Gastrocnemius medialis (tissue), 4 donors: Measurements from ENCODE around the gene AHRR. TPM values are rescaled to one million over a fixed set of nuclear protein-coding genes. Genes with fewer than 3 reads are reported as not detected.
A peak's percentile ranks its signal among the peaks of the same experiment; 100 is the strongest.

Experiments used
- ATAC-seq, 2 donors: fragments of 150-250 bp; one replicate each; pipeline ENCODE4 v1.9.1; 2016
- DNase-seq, 2 donors: peaks; one replicate each; pipeline ENCODE4 v3.0.0-alpha.2; 2019
- H3K27ac ChIP-seq, 4 donors: fragments of 200-600 bp; sonication (generic); 1 replicate in 1 of 4; 2 replicates in 3 of 4; pipeline ENCODE4 v1.5.1; 2016 to 2018; ENCODE audit warnings: mild to moderate bottlenecking in 2 of 4, moderate library complexity in 1 of 4
- H3K27me3 ChIP-seq, 3 donors: fragments of 200-600 bp; sonication (generic) in 2 of 3; 1 replicate in 1 of 3; 2 replicates in 2 of 3; pipeline versions ENCODE4 v1.5.1 to v1.6.0; 2016 to 2019; ENCODE audit warnings: mild to moderate bottlenecking in 1 of 3, moderate library complexity in 1 of 3
- H3K36me3 ChIP-seq, 2 donors: fragments of 200-600 bp; sonication (generic) in 1 of 2; one replicate each; pipeline ENCODE4 v1.5.1; 2017 to 2018
- H3K4me1 ChIP-seq, 2 donors: fragments of 200-600 bp; sonication (generic) in 1 of 2; one replicate each; pipeline ENCODE4 v1.5.1; 2016 to 2017; ENCODE audit warnings: mild to moderate bottlenecking in 2 of 2
- H3K4me3 ChIP-seq, 4 donors: fragments of 200-600 bp; sonication (generic) in 3 of 4; 1 replicate in 1 of 4; 2 replicates in 3 of 4; pipeline ENCODE4 v1.5.1; 2016 to 2019; ENCODE audit warnings: mild to moderate bottlenecking in 2 of 4
- H3K9me3 ChIP-seq, 3 donors: fragments of 200-600 bp; sonication (generic) in 2 of 3; 1 replicate in 1 of 3; 2 replicates in 2 of 3; pipeline ENCODE4 v1.5.1; 2016 to 2019
- POLR2A ChIP-seq, 2 donors: fragments of 450-650 bp; IDR thresholded peaks; one replicate each; pipeline ENCODE4 v1.6.1; 2017; ENCODE audit warnings: antibody characterized with exemption in 2 of 2, mild to moderate bottlenecking in 2 of 2, moderate library complexity in 2 of 2
- in situ Hi-C, 4 donors: fragments of 200-750 bp; cut with MboI; loops; one replicate each; pipeline versions ENCODE4 v1.15.0 to v1.8.0; 2017; ENCODE audit warnings: low sequenced_read_pairs in 4 of 4
- intact Hi-C: fragments of 100-400 bp; cut with DNase I; formaldehyde crosslinking; loops from one replicate; pipeline ENCODE4 v1.15.1; 2023; ENCODE audit warnings: low total_unique reads
- total RNA-seq, 4 donors: library from RNA; depleted of rRNA; stranded (reverse); fragments of >200 nt; gene quantifications; one replicate each; pipeline versions ENCODE4 v1.1.0 to v1.2.3, GENCODE V29; 2016
- TF ChIP-seq, protein P1 (sequence below), 5 experiments: fragments of 450-650 bp in 3 of 5; fragments of 200-600 bp in 2 of 5; sonication (generic) in 2 of 5; IDR thresholded peaks in 4 of 5; conservative IDR thresholded peaks in 1 of 5; 1 replicate in 4 of 5; 2 replicates in 1 of 5; pipeline ENCODE4 v1.5.1; 2016 to 2019; ENCODE audit warnings: antibody characterized with exemption in 5 of 5, mild to moderate bottlenecking in 3 of 5, moderate library complexity in 3 of 5

The AHRR gene
- total RNA-seq, 4 donors from 2014 or later, result 0.05 to 1.3 (median 0.18) TPM; not detected in 1

DNA sequence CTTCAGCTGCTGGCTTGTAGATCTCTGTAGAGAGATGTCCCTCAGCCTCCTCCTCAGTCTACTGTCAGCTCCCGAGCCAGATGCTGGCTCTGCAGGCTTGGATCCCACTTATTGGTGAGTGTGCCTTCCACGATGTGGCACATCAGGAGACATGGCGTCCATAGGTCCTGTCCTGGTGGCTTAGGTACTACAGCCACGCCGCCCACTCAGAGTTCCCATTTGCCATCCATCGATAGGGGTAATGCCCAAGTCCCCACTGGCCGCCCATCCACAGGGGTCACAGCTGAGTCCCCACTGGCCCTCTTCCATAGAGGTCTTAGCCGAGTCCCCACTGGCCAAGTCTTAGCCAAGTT is 138.7 kb downstream of the AHRR start:
- ATAC-seq, result no peak
- in situ Hi-C loops, result no loop called here

DNA sequence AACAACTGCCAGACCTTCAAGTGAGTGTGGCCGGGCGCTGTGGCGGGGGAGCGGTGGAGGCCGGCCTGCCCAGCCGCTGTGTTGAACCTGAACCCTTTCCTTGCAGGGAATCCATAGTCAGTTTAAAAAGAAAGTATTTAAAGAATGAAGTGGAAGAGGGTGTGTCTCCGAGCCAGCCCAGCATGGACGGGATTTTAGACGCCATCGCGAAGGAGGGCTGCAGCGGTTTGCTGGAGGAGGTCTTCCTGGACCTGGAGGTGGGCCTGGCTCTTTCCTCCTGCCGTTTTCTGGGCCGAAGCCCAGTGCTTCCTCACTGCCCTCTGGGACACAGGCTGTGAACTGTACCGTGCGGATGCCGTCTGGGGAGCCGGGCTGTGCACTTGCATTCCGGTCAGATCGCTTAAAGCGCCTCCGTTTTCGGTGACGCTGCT is 140.6 kb downstream of the AHRR start:
- TF ChIP-seq, protein P1, sequence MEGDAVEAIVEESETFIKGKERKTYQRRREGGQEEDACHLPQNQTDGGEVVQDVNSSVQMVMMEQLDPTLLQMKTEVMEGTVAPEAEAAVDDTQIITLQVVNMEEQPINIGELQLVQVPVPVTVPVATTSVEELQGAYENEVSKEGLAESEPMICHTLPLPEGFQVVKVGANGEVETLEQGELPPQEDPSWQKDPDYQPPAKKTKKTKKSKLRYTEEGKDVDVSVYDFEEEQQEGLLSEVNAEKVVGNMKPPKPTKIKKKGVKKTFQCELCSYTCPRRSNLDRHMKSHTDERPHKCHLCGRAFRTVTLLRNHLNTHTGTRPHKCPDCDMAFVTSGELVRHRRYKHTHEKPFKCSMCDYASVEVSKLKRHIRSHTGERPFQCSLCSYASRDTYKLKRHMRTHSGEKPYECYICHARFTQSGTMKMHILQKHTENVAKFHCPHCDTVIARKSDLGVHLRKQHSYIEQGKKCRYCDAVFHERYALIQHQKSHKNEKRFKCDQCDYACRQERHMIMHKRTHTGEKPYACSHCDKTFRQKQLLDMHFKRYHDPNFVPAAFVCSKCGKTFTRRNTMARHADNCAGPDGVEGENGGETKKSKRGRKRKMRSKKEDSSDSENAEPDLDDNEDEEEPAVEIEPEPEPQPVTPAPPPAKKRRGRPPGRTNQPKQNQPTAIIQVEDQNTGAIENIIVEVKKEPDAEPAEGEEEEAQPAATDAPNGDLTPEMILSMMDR (IDR thresholded peaks at IDR 0.05 in 4 of 5, conservative IDR thresholded peaks at IDR 0.05 in 1 of 5), result no peak
- TF ChIP-seq POLR2A (IDR thresholded peaks at IDR 0.05), result no peak
- ATAC-seq (no peak), DNase-seq (peak in 1 of 2 donors; percentile 2)
- in situ Hi-C loops (no loop called here), intact Hi-C loops (no loop called here)
- Histone ChIP-seq H3K27ac (no peak overlapping the region), H3K36me3 (peaks cover 0 to 95% of the 10 kb centered on the region in 2 donors), H3K4me1 (no peaks in the 10 kb centered on the region), H3K9me3 (no peaks in the 10 kb centered on the region), H3K4me3 (no peak overlapping the region), H3K27me3 (no peaks in the 10 kb centered on the region)

More for the DNA sequence above, 138.7 kb downstream of the AHRR start:
- no peak overlapping the region for H3K4me3 ChIP-seq
- H3K27ac ChIP-seq, result no peak overlapping the region
- peaks cover 0 to 92% of the 10 kb centered on the region in 2 donors for H3K36me3 ChIP-seq
- no peaks in the 10 kb centered on the region for H3K27me3 ChIP-seq
- H3K9me3 ChIP-seq, result no peaks in the 10 kb centered on the region
- DNase-seq, result peak in 1 of 2 donors; percentile 7
- intact Hi-C loops, result no loop called here
- H3K4me1 ChIP-seq, result no peaks in the 10 kb centered on the region
- TF ChIP-seq, protein P1 (IDR thresholded peaks at IDR 0.05 in 4 of 5, conservative IDR thresholded peaks at IDR 0.05 in 1 of 5), result no peak
- TF ChIP-seq POLR2A (IDR thresholded peaks at IDR 0.05), result no peak

DNA sequence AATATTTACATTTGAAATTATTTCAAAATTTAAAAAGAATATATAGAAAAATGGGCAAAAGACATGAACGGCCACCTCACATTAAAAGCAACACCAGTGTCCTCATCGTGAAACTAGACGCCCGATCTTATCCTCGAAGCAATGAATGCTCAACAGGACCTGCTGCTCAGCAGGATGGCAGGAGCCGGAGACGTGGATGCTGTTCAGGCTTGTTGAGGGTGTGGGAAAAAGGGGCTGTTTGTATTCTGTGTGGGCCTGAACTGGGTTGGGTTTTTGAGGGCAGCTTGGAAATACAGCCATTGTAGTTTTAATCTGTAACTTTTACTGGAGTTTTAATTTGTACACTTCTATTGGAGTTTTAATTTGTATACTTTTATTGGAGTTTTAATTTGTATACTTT is 141.8 kb downstream of the AHRR start:
- TF ChIP-seq POLR2A (IDR thresholded peaks at IDR 0.05), result no peak
- in situ Hi-C loops, result no loop called here
- Histone ChIP-seq H3K4me1 (no peaks in the 10 kb centered on the region), H3K27me3 (no peaks in the 10 kb centered on the region), H3K4me3 (no peak overlapping the region), H3K9me3 (no peaks in the 10 kb centered on the region), H3K36me3 (peaks cover 0 to 86% of the 10 kb centered on the region in 2 donors), H3K27ac (no peak overlapping the region)
- intact Hi-C loops, result no loop called here
- ATAC-seq (no peak), DNase-seq (no peak)

- H3K36me3 ChIP-seq, result peaks cover 0 to 80% of the 10 kb centered on the region in 2 donors
- in situ Hi-C loops, result no loop called here
- H3K27me3 ChIP-seq, result no peaks in the 10 kb centered on the region
- TF ChIP-seq, protein P1 (IDR thresholded peaks at IDR 0.05 in 4 of 5, conservative IDR thresholded peaks at IDR 0.05 in 1 of 5), result no peak
- TF ChIP-seq POLR2A (IDR thresholded peaks at IDR 0.05), result no peak
- intact Hi-C loops, result no loop called here
- H3K4me1 ChIP-seq, result no peaks in the 10 kb centered on the region
- H3K27ac ChIP-seq, result no peak overlapping the region
- ATAC-seq (no peak), DNase-seq (peak in 1 of 2 donors; percentile 12)
- H3K9me3 ChIP-seq, result no peaks in the 10 kb centered on the region
- no peak overlapping the region for H3K4me3 ChIP-seq
These were observed 142.4 kb downstream of the AHRR start for GRCh38 chr5:463952-464351.

DNA sequence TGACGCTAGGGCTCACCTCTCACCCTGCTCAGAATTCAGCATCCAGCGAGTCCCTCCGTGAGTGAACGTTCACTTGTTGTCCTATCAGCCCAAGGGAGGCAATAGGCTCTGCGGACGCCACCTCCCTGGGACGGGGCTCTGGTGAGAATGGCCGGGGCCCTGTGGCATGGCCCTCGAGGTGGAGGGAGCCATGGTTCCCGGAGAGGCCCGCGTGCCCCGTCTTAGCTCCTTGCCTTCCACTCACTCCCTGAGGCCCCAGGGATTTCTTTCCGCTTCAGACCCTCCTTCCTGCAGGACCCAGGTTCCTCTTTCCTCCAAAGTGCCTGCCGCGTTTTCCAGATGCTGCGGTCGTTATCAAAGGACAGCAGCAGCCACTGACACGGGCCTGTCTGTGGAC is 142.9 kb downstream of the AHRR start:
- intact Hi-C loops, result no loop called here
- no peaks in the 10 kb centered on the region for H3K9me3 ChIP-seq
- peaks cover 0 to 75% of the 10 kb centered on the region in 2 donors for H3K36me3 ChIP-seq
- TF ChIP-seq, protein P1 (IDR thresholded peaks at IDR 0.05 in 4 of 5, conservative IDR thresholded peaks at IDR 0.05 in 1 of 5), result no peak
- TF ChIP-seq POLR2A (IDR thresholded peaks at IDR 0.05), result no peak
- H3K4me3 ChIP-seq, result no peak overlapping the region
- in situ Hi-C loops, result no loop called here
- peak in 1 of 2 donors; percentile 5 for DNase-seq
- H3K27me3 ChIP-seq, result no peaks in the 10 kb centered on the region
- H3K4me1 ChIP-seq, result no peaks in the 10 kb centered on the region
- H3K27ac ChIP-seq, result no peak overlapping the region
- no peak for ATAC-seq
